SK-N-SH (cell line): ENCODE data around the gene CAV1. TPM values are rescaled to one million over a fixed set of nuclear protein-coding genes. Genes with fewer than 3 reads are reported as not detected.
A peak's percentile ranks its signal among the peaks of the same experiment; 100 is the strongest.

Experiments used
- CTCF ChIA-PET: fragments of 300-600, 350-600 bp; formaldehyde crosslinking; extraction: SDS; loops from one replicate; lab custom pipeline; 2021; lab: Yijun Ruan, JAX
- POLR2A ChIA-PET: fragments of 350-600 bp; sonication (Branson Sonifier 250); formaldehyde crosslinking; extraction: SDS; loops from one replicate; lab custom pipeline; 2020; ENCODE audit warnings: antibody characterized with exemption, inconsistent platforms; lab: Yijun Ruan, JAX
- DNase-seq: peaks from one replicate; pipeline ENCODE4 v3.0.0; 2012
- H2AFZ ChIP-seq: fragments of 200-600 bp; sonication (generic); 2 replicates; pipeline ENCODE4 v1.8.1; 2016; ENCODE audit warnings: antibody characterized with exemption, mild to moderate bottlenecking, low read depth
- H3F3A ChIP-seq: fragments of 200-600 bp; sonication (generic); replicated peaks from 2 replicates; pipeline ENCODE3; 2016; ENCODE audit warnings: antibody characterized with exemption, mild to moderate bottlenecking; ENCODE audit not compliant: insufficient read depth
- H3K27ac ChIP-seq, 2 experiments: fragments of 200-500 bp in 1 of 2; fragments of 200-600 bp in 1 of 2; sonication (Bioruptor generic) in 1 of 2; sonication (generic), shearing (Covaris generic) in 1 of 2; 2 replicates each; pipeline versions ENCODE4 v1.5.1 to v1.6.1; 2014 to 2016; ENCODE audit warnings: low read depth in 2 of 2, inconsistent platforms in 1 of 2, low read length in 1 of 2, mild to moderate bottlenecking in 1 of 2, mixed read lengths in 1 of 2
- H3K27me3 ChIP-seq: fragments of 200-600 bp; sonication (generic), shearing (Covaris generic); 2 replicates; pipeline ENCODE4 v1.6.1; 2016; ENCODE audit warnings: mixed run types; ENCODE audit not compliant: insufficient read depth
- H3K36me3 ChIP-seq, 2 experiments: fragments of 200-500 bp in 1 of 2; fragments of 200-600 bp in 1 of 2; sonication (Bioruptor generic) in 1 of 2; sonication (generic) in 1 of 2; replicated peaks in 1 of 2; 2 replicates each; pipeline versions ENCODE3 to v1.5.1; 2014 to 2016; ENCODE audit warnings: low read length in 1 of 2, mild to moderate bottlenecking in 1 of 2; ENCODE audit not compliant: insufficient read depth in 2 of 2, control insufficient read depth in 1 of 2
- H3K4me1 ChIP-seq, 2 experiments: fragments of 200-500 bp in 1 of 2; fragments of 200-600 bp in 1 of 2; sonication (Bioruptor generic) in 1 of 2; sonication (generic), shearing (Covaris generic) in 1 of 2; 2 replicates each; pipeline versions ENCODE4 v1.5.1 to v1.6.1; 2014 to 2016; ENCODE audit warnings: low read depth in 1 of 2, low read length in 1 of 2, mixed run types in 1 of 2; ENCODE audit not compliant: insufficient read depth in 2 of 2, control insufficient read depth in 1 of 2
- H3K4me2 ChIP-seq: fragments of 200-600 bp; sonication (generic), shearing (Covaris generic); 2 replicates; pipeline ENCODE4 v1.6.1; 2017; ENCODE audit warnings: mixed run types
- H3K4me3 ChIP-seq, 2 experiments: fragments of 200-500 bp in 1 of 2; fragments of 200-600 bp in 1 of 2; sonication (Bioruptor generic) in 1 of 2; sonication (generic), shearing (Covaris generic) in 1 of 2; 2 replicates each; pipeline versions ENCODE4 v1.5.1 to v1.8.1; 2014 to 2016; ENCODE audit warnings: low read depth in 2 of 2, inconsistent platforms in 1 of 2, low read length in 1 of 2, mild to moderate bottlenecking in 1 of 2, mixed read lengths in 1 of 2, moderate library complexity in 1 of 2
- H3K79me2 ChIP-seq: fragments of 200-600 bp; sonication (generic); 2 replicates; pipeline ENCODE4 v1.8.1; 2017; ENCODE audit warnings: mild to moderate bottlenecking; ENCODE audit not compliant: insufficient read depth
- H3K9ac ChIP-seq: fragments of 200-600 bp; sonication (generic); 2 replicates; pipeline ENCODE4 v1.6.1; 2017; ENCODE audit warnings: mixed run types
- H3K9me2 ChIP-seq: fragments of 200-600 bp; sonication (generic); 2 replicates; pipeline ENCODE4 v1.6.1; 2017; ENCODE audit warnings: mixed run types
- H3K9me3 ChIP-seq: fragments of 200-600 bp; sonication (generic); 2 replicates; pipeline ENCODE4 v1.6.1; 2017; ENCODE audit warnings: mixed run types, mild to moderate bottlenecking, moderate library complexity
- H4K20me1 ChIP-seq: fragments of 200-600 bp; sonication (generic); 2 replicates; pipeline ENCODE4 v1.6.1; 2017; ENCODE audit warnings: mild to moderate bottlenecking, mixed run types; ENCODE audit not compliant: insufficient read depth
- EP300 ChIP-seq, 2 experiments: IDR thresholded peaks; 2 replicates each; pipeline versions ENCODE4 v1.4.0 to v1.6.1; 2012; ENCODE audit warnings: borderline replicate concordance in 1 of 2, low read depth in 1 of 2, low read length in 1 of 2
- EZH2phosphoT487 ChIP-seq: fragments of 200-600 bp; sonication (generic); IDR thresholded peaks from 2 replicates; pipeline ENCODE4 v1.6.1; 2017; ENCODE audit warnings: low read depth, mixed run types, mild to moderate bottlenecking, antibody characterized with exemption, moderate library complexity, borderline replicate concordance
- FOSL2 ChIP-seq: IDR thresholded peaks from 2 replicates; pipeline ENCODE4 v1.4.0; 2012; ENCODE audit warnings: low read depth, mild to moderate bottlenecking, moderate library complexity, borderline replicate concordance
- NRF1 ChIP-seq: IDR thresholded peaks from 2 replicates; pipeline ENCODE4 v1.6.1; 2012; ENCODE audit warnings: low read depth, mild to moderate bottlenecking, low read length
- PBX3 ChIP-seq: IDR thresholded peaks from 2 replicates; pipeline ENCODE4; 2012
- SMC3 ChIP-seq: IDR thresholded peaks from 2 replicates; pipeline ENCODE4 v1.6.1; 2012; ENCODE audit warnings: low read depth, low read length, improper control_type of control experiment
- TCF12 ChIP-seq: IDR thresholded peaks from 2 replicates; pipeline ENCODE4 v1.4.0; 2012
- TEAD4 ChIP-seq: IDR thresholded peaks from 2 replicates; pipeline ENCODE4 v1.4.0; 2012; ENCODE audit warnings: mild to moderate bottlenecking, borderline replicate concordance; ENCODE audit not compliant: insufficient read depth
- USF1 ChIP-seq: IDR thresholded peaks from 2 replicates; pipeline ENCODE4 v1.4.0; 2012; ENCODE audit warnings: low read depth, borderline replicate concordance
- YY1 ChIP-seq: IDR thresholded peaks from 2 replicates; pipeline ENCODE4 v1.4.0; 2012; ENCODE audit warnings: low read depth, mild to moderate bottlenecking
- WGBS: methylation state at CpG from one replicate; pipeline ENCODE4 v1.1.6; 2017; ENCODE audit warnings: low lambda C conversion rate; 5-methylcytosine and 5-hydroxymethylcytosine counted together
- polyA plus RNA-seq, 3 experiments: library from polyadenylated mRNA; depleted of rRNA; stranded (reverse); fragments of >200 nt; gene quantifications; 2 replicates each; pipeline ENCODE4 v1.2.3, GENCODE V29; 2012
- TF ChIP-seq, protein P1 (sequence below): fragments of 150-350 bp; IDR thresholded peaks from 2 replicates; pipeline ENCODE4 v1.6.1; 2016; ENCODE audit warnings: mild to moderate bottlenecking, low read depth, low read length
- TF ChIP-seq, protein P2 (sequence below): IDR thresholded peaks from 2 replicates; pipeline ENCODE4 v1.4.0; 2012; ENCODE audit warnings: low read depth, borderline replicate concordance

CAV1 gene
- polyA plus RNA-seq, 1 of the 3 experiments (the other 2 are of a cell fraction): 968 TPM

GRCh38 chr7:116561697-116562483, 37.1 kb downstream of the CAV1 start:
- WGBS: 33% methylated on average over 2 of the region's 2 CpGs
- no peak for DNase-seq
- CTCF ChIA-PET: interaction anchor here (2.4 kb wide), 1 partner anchor 27 kb away, joined by 8 read pairs; no protein-coding TSS in a partner anchor
- peaks cover 26% of the 10 kb centered on the region for H3K79me2 ChIP-seq
- no peak overlapping the region for H3K4me2 ChIP-seq
- peak overlapping the region in 1 of 2 experiments; percentile 99; a peak in 1 of 4 replicates for H3K27ac ChIP-seq
- no peaks in the 10 kb centered on the region for H3K9me2 ChIP-seq
- no peak overlapping the region for H2AFZ ChIP-seq
- peaks cover 3 to 59% of the 10 kb centered on the region in 2 experiments; a peak in 3 of 4 replicates for H3K4me1 ChIP-seq
- peaks cover 21 to 34% of the 10 kb centered on the region in 2 experiments for H3K36me3 ChIP-seq
- TF ChIP-seq EP300 (IDR thresholded peaks at IDR 0.05; ENCODE audit: borderline replicate concordance in 1 of 2, low read depth in 1 of 2, low read length in 1 of 2) (no peak), FOSL2 (peak; percentile 23), TCF12 (0 out of 2 replicates have a peak, but pooled peaks have one; percentile 10)
- TF ChIP-seq, all 33 proteins: peak for 2
- Histone ChIP-seq H3K27me3 (no peaks in the 10 kb centered on the region), H3K9ac (no peak overlapping the region), H3F3A (peaks cover 96% of the 10 kb centered on the region), H3K9me3 (no peaks in the 10 kb centered on the region), H3K4me3 (no peak overlapping the region), H4K20me1 (no peaks in the 10 kb centered on the region)
- POLR2A ChIA-PET: no interaction called here

GRCh38 chr7:116562529-116563121, 37.8 kb downstream of the CAV1 start:
- H3K36me3 ChIP-seq: peaks cover 21 to 32% of the 10 kb centered on the region in 2 experiments
- H3K4me1 ChIP-seq: peaks cover 3 to 57% of the 10 kb centered on the region in 2 experiments; a peak in 3 of 4 replicates
- 36% methylated on average over 1 of the region's 1 CpG for WGBS
- H3K27ac ChIP-seq: peak overlapping the region in 1 of 2 experiments; percentile 99; a peak in 1 of 4 replicates
- ChIA-PET POLR2A (no interaction called here), CTCF (interaction anchor here (1.4 to 2.4 kb wide), 3 partner anchors 26 to 36 kb away, joined by 3 to 8 read pairs (median 8); no protein-coding TSS in a partner anchor)
- H3K4me3 ChIP-seq: no peak overlapping the region
- H3K4me2 ChIP-seq: no peak overlapping the region
- H3K79me2 ChIP-seq: peaks cover 19% of the 10 kb centered on the region
- H2AFZ ChIP-seq: no peak overlapping the region
- no peaks in the 10 kb centered on the region for H3K9me3 ChIP-seq
- no peak for DNase-seq
- H3K9ac ChIP-seq: no peak overlapping the region
- no peaks in the 10 kb centered on the region for H3K9me2 ChIP-seq
- H3F3A ChIP-seq: peaks cover 98% of the 10 kb centered on the region
- no peaks in the 10 kb centered on the region for H3K27me3 ChIP-seq
- TF ChIP-seq, protein P1, sequence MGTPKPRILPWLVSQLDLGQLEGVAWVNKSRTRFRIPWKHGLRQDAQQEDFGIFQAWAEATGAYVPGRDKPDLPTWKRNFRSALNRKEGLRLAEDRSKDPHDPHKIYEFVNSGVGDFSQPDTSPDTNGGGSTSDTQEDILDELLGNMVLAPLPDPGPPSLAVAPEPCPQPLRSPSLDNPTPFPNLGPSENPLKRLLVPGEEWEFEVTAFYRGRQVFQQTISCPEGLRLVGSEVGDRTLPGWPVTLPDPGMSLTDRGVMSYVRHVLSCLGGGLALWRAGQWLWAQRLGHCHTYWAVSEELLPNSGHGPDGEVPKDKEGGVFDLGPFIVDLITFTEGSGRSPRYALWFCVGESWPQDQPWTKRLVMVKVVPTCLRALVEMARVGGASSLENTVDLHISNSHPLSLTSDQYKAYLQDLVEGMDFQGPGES: no peak
- TF ChIP-seq PBX3 (no peak), USF1 (no peak), SMC3 (no peak), TCF12 (no peak), NRF1 (no peak), TEAD4 (no peak), YY1 (no peak), EZH2phosphoT487 (no peak)
- TF ChIP-seq, protein P2, sequence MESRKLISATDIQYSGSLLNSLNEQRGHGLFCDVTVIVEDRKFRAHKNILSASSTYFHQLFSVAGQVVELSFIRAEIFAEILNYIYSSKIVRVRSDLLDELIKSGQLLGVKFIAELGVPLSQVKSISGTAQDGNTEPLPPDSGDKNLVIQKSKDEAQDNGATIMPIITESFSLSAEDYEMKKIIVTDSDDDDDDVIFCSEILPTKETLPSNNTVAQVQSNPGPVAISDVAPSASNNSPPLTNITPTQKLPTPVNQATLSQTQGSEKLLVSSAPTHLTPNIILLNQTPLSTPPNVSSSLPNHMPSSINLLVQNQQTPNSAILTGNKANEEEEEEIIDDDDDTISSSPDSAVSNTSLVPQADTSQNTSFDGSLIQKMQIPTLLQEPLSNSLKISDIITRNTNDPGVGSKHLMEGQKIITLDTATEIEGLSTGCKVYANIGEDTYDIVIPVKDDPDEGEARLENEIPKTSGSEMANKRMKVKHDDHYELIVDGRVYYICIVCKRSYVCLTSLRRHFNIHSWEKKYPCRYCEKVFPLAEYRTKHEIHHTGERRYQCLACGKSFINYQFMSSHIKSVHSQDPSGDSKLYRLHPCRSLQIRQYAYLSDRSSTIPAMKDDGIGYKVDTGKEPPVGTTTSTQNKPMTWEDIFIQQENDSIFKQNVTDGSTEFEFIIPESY: no peak
- no peaks in the 10 kb centered on the region for H4K20me1 ChIP-seq
